Neural progenitor cell (in vitro differentiated cells): ENCODE results near the gene DRG2. TPM values are rescaled to one million over a fixed set of nuclear protein-coding genes. Genes with fewer than 3 reads are reported as not detected.
A peak's percentile ranks its signal among the peaks of the same experiment; 100 is the strongest.

Experiments used
- DNase-seq: peaks from one replicate; pipeline ENCODE4 v3.0.0-alpha.2; 2016; ENCODE audit warnings: low spot score
- H2AFZ ChIP-seq: fragments of 200-600 bp; sonication (generic); replicated peaks from 2 replicates; pipeline ENCODE4 v1.6.1; 2016; ENCODE audit warnings: antibody characterized with exemption
- H3F3A ChIP-seq: fragments of 200-600 bp; sonication (generic); 2 replicates; pipeline ENCODE4 v1.6.1; 2016; ENCODE audit warnings: antibody characterized with exemption, low read depth
- H3K27ac ChIP-seq: fragments of 200-600 bp; sonication (generic); 2 replicates; pipeline ENCODE4 v1.5.1; 2016; ENCODE audit warnings: mild to moderate bottlenecking
- H3K27me3 ChIP-seq: fragments of 200-600 bp; sonication (generic); 2 replicates; pipeline ENCODE4 v1.6.1; 2016; ENCODE audit warnings: mild to moderate bottlenecking, moderate library complexity
- H3K36me3 ChIP-seq: fragments of 200-600 bp; sonication (generic); 2 replicates; pipeline ENCODE4 v1.5.1; 2016
- H3K4me1 ChIP-seq: fragments of 200-600 bp; sonication (generic); 2 replicates; pipeline ENCODE4 v1.6.1; 2016; ENCODE audit warnings: mixed run types
- H3K4me2 ChIP-seq: fragments of 200-600 bp; sonication (generic); 2 replicates; pipeline ENCODE4 v1.6.1; 2016
- H3K4me3 ChIP-seq: fragments of 200-600 bp; sonication (generic); 2 replicates; pipeline ENCODE4 v1.5.1; 2016
- H3K79me2 ChIP-seq: fragments of 200-600 bp; sonication (generic); 2 replicates; pipeline ENCODE4 v1.6.1; 2016; ENCODE audit warnings: low read depth
- H3K9ac ChIP-seq: fragments of 200-600 bp; sonication (generic); 2 replicates; pipeline ENCODE4 v1.6.1; 2016
- H3K9me3 ChIP-seq: fragments of 200-600 bp; sonication (generic); 2 replicates; pipeline ENCODE4 v1.5.1; 2016; ENCODE audit warnings: low read depth
- H4K20me1 ChIP-seq: fragments of 200-600 bp; sonication (generic); 2 replicates; pipeline ENCODE4 v1.6.1; 2016; ENCODE audit warnings: low read depth
- H3K27ac Mint-ChIP-seq: 3 replicates; pipeline ENCODE4 v1.8.0; 2021; ENCODE audit warnings: mixed read lengths
- H3K27me3 Mint-ChIP-seq: 2 replicates; pipeline ENCODE4 v1.8.0; 2022; ENCODE audit warnings: low read depth, mild to moderate bottlenecking, inconsistent platforms, moderate library complexity, mixed read lengths; ENCODE audit not compliant: insufficient read depth
- H3K36me3 Mint-ChIP-seq: 3 replicates; pipeline ENCODE4 v1.8.0; 2021; ENCODE audit warnings: mixed read lengths
- H3K4me1 Mint-ChIP-seq: 3 replicates; pipeline ENCODE4 v1.8.0; 2021; ENCODE audit warnings: mixed read lengths
- H3K4me3 Mint-ChIP-seq: 3 replicates; pipeline ENCODE4 v1.8.0; 2021; ENCODE audit warnings: mild to moderate bottlenecking, moderate library complexity, mixed read lengths
- H3K9me3 Mint-ChIP-seq: 3 replicates; pipeline ENCODE4 v1.8.0; 2020; ENCODE audit warnings: mixed read lengths
- EZH2 ChIP-seq: fragments of 200-600 bp; sonication (generic); IDR thresholded peaks from 2 replicates; pipeline ENCODE4 v1.6.1; 2017; ENCODE audit warnings: antibody characterized with exemption, mild to moderate bottlenecking, moderate library complexity
- EZH2phosphoT487 ChIP-seq: fragments of 200-600 bp; sonication (generic); IDR thresholded peaks from 2 replicates; pipeline ENCODE4 v1.6.1; 2017; ENCODE audit warnings: antibody characterized with exemption
- total RNA-seq: library from RNA; depleted of rRNA; stranded (reverse); fragments of >200 nt; gene quantifications from 2 replicates; pipeline ENCODE4 v1.2.3, GENCODE V29; 2015; ENCODE audit warnings: low replicate concordance
- TF ChIP-seq, protein P1 (sequence below): fragments of 200-600 bp; sonication (generic); IDR thresholded peaks from 2 replicates; pipeline ENCODE4 v1.5.1; 2017; ENCODE audit warnings: antibody characterized with exemption, mild to moderate bottlenecking

DRG2 gene
- total RNA-seq, 1 donor from 2014 or later, result 24.8 TPM

DNA sequence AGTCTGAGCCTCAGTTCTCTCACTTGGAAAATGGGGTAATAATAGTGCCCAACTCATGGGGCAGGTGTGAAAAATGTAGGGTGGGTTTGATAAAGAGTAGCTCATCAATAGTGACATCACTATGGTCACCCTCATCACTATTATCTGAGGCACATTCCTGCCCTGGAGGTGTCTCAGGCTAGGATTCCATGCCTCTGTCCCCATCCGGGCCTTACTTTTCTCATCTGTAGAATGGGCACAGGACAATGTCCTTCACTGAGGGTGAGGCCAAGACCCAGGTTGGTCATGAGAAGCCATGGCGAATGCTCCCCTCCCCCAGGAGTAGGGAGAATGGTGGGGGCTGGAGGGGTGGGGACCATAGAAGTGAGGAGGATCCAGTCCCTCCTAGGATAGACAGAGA lies 51.3 kb downstream of the DRG2 start:
- no peak overlapping the region for H3K27ac Mint-ChIP-seq
- H3K4me3 Mint-ChIP-seq, result no peak overlapping the region
- Histone ChIP-seq H3K27me3 (no peaks in the 10 kb centered on the region), H3K9ac (no peak overlapping the region), H3K9me3 (no peaks in the 10 kb centered on the region), H4K20me1 (no peaks in the 10 kb centered on the region), H3K4me2 (no peak overlapping the region), H3K4me3 (no peak overlapping the region), H2AFZ (no peak overlapping the region), H3F3A (no peaks in the 10 kb centered on the region), H3K27ac (no peak overlapping the region), H3K4me1 (peaks cover 3% of the 10 kb centered on the region), H3K36me3 (no peaks in the 10 kb centered on the region), H3K79me2 (no peaks in the 10 kb centered on the region)
- TF ChIP-seq EZH2phosphoT487 (no peak), EZH2 (no peak)
- TF ChIP-seq, protein P1, sequence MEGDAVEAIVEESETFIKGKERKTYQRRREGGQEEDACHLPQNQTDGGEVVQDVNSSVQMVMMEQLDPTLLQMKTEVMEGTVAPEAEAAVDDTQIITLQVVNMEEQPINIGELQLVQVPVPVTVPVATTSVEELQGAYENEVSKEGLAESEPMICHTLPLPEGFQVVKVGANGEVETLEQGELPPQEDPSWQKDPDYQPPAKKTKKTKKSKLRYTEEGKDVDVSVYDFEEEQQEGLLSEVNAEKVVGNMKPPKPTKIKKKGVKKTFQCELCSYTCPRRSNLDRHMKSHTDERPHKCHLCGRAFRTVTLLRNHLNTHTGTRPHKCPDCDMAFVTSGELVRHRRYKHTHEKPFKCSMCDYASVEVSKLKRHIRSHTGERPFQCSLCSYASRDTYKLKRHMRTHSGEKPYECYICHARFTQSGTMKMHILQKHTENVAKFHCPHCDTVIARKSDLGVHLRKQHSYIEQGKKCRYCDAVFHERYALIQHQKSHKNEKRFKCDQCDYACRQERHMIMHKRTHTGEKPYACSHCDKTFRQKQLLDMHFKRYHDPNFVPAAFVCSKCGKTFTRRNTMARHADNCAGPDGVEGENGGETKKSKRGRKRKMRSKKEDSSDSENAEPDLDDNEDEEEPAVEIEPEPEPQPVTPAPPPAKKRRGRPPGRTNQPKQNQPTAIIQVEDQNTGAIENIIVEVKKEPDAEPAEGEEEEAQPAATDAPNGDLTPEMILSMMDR, result no peak
- no peaks in the 10 kb centered on the region for H3K9me3 Mint-ChIP-seq
- no peaks in the 10 kb centered on the region for H3K36me3 Mint-ChIP-seq
- H3K27me3 Mint-ChIP-seq, result peaks cover 4% of the 10 kb centered on the region
- peaks cover 17% of the 10 kb centered on the region for H3K4me1 Mint-ChIP-seq
- DNase-seq, result no peak

DNA sequence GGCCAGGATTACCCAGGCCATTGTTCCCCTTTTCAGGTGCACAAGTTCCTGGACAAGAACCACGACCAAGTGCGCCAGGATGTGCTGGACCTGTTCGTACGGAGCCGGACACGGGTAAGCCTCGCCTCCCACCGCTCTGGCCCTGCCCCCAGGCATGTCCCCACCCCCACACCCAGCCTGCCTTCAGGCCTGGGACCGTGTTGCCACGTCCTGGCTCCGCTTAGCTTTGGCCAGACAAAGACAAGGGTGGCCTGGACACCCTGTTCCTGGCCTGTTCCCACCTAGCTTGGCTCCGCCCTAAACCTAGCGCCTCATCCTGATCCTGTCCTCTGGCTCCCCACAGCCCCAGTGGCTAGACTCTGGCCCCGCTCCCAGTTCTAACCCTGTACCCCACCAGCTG lies 51.8 kb downstream of the DRG2 start:
- peaks cover 4% of the 10 kb centered on the region for H3K27me3 Mint-ChIP-seq
- Histone ChIP-seq H2AFZ (no peak overlapping the region), H3K27ac (no peak overlapping the region), H3K79me2 (no peaks in the 10 kb centered on the region), H3K4me2 (no peak overlapping the region), H3K9me3 (no peaks in the 10 kb centered on the region), H3K4me3 (no peak overlapping the region), H3F3A (no peaks in the 10 kb centered on the region), H3K27me3 (no peaks in the 10 kb centered on the region), H3K36me3 (no peaks in the 10 kb centered on the region), H3K4me1 (peaks cover 3% of the 10 kb centered on the region), H3K9ac (no peak overlapping the region), H4K20me1 (no peaks in the 10 kb centered on the region)
- no peak overlapping the region for H3K27ac Mint-ChIP-seq
- TF ChIP-seq, protein P1, result no peak
- no peak for TF ChIP-seq EZH2
- H3K36me3 Mint-ChIP-seq, result no peaks in the 10 kb centered on the region
- H3K4me1 Mint-ChIP-seq, result peaks cover 17% of the 10 kb centered on the region
- H3K4me3 Mint-ChIP-seq, result no peak overlapping the region
- DNase-seq, result no peak
- H3K9me3 Mint-ChIP-seq, result no peaks in the 10 kb centered on the region

DNA sequence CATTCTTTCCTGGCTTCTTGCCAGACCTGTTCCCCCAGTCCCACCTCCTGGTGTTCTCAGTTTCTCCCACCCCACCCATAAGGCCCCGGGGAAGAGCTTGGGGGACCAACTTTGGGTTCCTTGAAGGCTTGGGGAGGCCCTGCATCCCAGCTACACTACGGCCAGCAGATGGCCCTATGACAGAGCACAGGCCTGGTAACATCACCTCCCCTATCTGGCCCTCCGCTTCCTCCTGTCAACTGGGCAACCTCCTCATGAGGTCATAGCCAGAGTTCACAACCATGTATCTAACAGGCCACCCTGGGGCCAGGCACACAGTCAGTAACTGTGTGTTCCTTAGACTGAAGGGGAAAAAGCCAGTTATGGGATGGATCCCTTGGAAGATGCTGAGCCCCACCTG lies 52.2 kb downstream of the DRG2 start:
- no peak overlapping the region for H3K27ac Mint-ChIP-seq

More for the DNA sequence above, 52.2 kb downstream of the DRG2 start:
- TF ChIP-seq EZH2 (no peak), EZH2phosphoT487 (no peak)
- TF ChIP-seq, protein P1, result peak; percentile 37
- no peaks in the 10 kb centered on the region for H3K36me3 ChIP-seq
- Mint-ChIP-seq H3K27me3 (peaks cover 4% of the 10 kb centered on the region), H3K4me1 (peaks cover 17% of the 10 kb centered on the region), H3K9me3 (no peaks in the 10 kb centered on the region), H3K36me3 (no peaks in the 10 kb centered on the region), H3K4me3 (no peak overlapping the region)
- no peak overlapping the region for H3K9ac ChIP-seq
- H3K27ac ChIP-seq, result no peak overlapping the region
- H3K9me3 ChIP-seq, result no peaks in the 10 kb centered on the region
- H3K4me1 ChIP-seq, result peaks cover 3% of the 10 kb centered on the region
- no peak overlapping the region for H2AFZ ChIP-seq
- H3K4me3 ChIP-seq, result no peak overlapping the region
- no peak overlapping the region for H3K4me2 ChIP-seq
- H3K27me3 ChIP-seq, result no peaks in the 10 kb centered on the region
- no peaks in the 10 kb centered on the region for H3K79me2 ChIP-seq
- peak; percentile 32 for DNase-seq
- H4K20me1 ChIP-seq, result no peaks in the 10 kb centered on the region
- H3F3A ChIP-seq, result no peaks in the 10 kb centered on the region
